Measurements from ENCODE around the gene ECE2.

ECE2 gene

GRCh38 chr3:184241447-184242296 lies 34.1 kb upstream of the ECE2 start:
- Histone ChIP-seq H3K4me3 (ENCODE audit: low read depth in 1 of 2, low read length in 1 of 2) (no peak overlapping the region), H3K4me1 (ENCODE audit: control insufficient read depth in 1 of 2, insufficient read depth in 1 of 2, low read depth in 1 of 2, low read length in 1 of 2) (no peaks in the 10 kb centered on the region), H3K36me3 (peaks cover 40% of the 10 kb centered on the region), H3K27me3 (peaks cover 16% of the 10 kb centered on the region), H3K27ac (no peak overlapping the region), H3K9me3 (no peaks in the 10 kb centered on the region)
- TF ChIP-seq CTCF (IDR thresholded peaks at IDR 0.05) = no peak

GRCh38 chr3:184242297-184242685 lies 33.5 kb upstream of the ECE2 start:
- no peaks in the 10 kb centered on the region for H3K9me3 ChIP-seq
- H3K27me3 ChIP-seq = peaks cover 16% of the 10 kb centered on the region
- no peaks in the 10 kb centered on the region for H3K4me1 ChIP-seq (ENCODE audit: control insufficient read depth in 1 of 2, insufficient read depth in 1 of 2, low read depth in 1 of 2, low read length in 1 of 2)
- no peak overlapping the region for H3K27ac ChIP-seq
- peaks cover 40% of the 10 kb centered on the region for H3K36me3 ChIP-seq
- H3K4me3 ChIP-seq (ENCODE audit: low read depth in 1 of 2, low read length in 1 of 2) = no peak overlapping the region
- TF ChIP-seq CTCF (IDR thresholded peaks at IDR 0.05) = no peak

GRCh38 chr3:184248454-184249411 lies 27.1 kb upstream of the ECE2 start, which contains the start of gene ALG3:
Gene ALG3 (minus strand): TSS chr3:184248962. CDS start chr3:184248940, 22 bp downstream.
- Histone ChIP-seq H3K4me1 (ENCODE audit: control insufficient read depth in 1 of 2, insufficient read depth in 1 of 2, low read depth in 1 of 2, low read length in 1 of 2) (peaks cover 21 to 24% of the 10 kb centered on the region in 2 experiments), H3K4me3 (ENCODE audit: low read depth in 1 of 2, low read length in 1 of 2) (peak within 1 kb of the TSS; percentile 60 to 71), H3K36me3 (peaks cover 20% of the 10 kb centered on the region), H3K27me3 (no peaks in the 10 kb centered on the region), H3K27ac (peak within 1 kb of the TSS; percentile 66), H3K9me3 (no peaks in the 10 kb centered on the region)
- TF ChIP-seq CTCF (IDR thresholded peaks at IDR 0.05) = no peak

GRCh38 chr3:184249412-184250166 lies 26.2 kb upstream of the ECE2 start, which contains the start of gene EEF1AKMT4:
Gene EEF1AKMT4 (plus strand): TSS chr3:184249672. CDS start chr3:184249695, 23 bp downstream.
- Histone ChIP-seq H3K36me3 (peaks cover 11% of the 10 kb centered on the region), H3K4me1 (ENCODE audit: control insufficient read depth in 1 of 2, insufficient read depth in 1 of 2, low read depth in 1 of 2, low read length in 1 of 2) (peaks cover 21 to 24% of the 10 kb centered on the region in 2 experiments), H3K27ac (peak within 1 kb of the TSS; percentile 66), H3K9me3 (no peaks in the 10 kb centered on the region), H3K27me3 (no peaks in the 10 kb centered on the region), H3K4me3 (ENCODE audit: low read depth in 1 of 2, low read length in 1 of 2) (peak within 1 kb of the TSS; percentile 60 to 71)
- TF ChIP-seq CTCF (IDR thresholded peaks at IDR 0.05) = peak; percentile 86

All from neutrophil (primary cell).